IPS DF 6.9 (cell line): ENCODE measurements around the gene FAM83G.
"Not testable (repeated sequence)": the region's sequence is repeated elsewhere in the genome, so short reads cannot be mapped to it uniquely, and the experiment has no call there.

Experiments used
- DNase-seq: peaks from one replicate; pipeline ENCODE4 v3.0.0-alpha.2; 2013; ENCODE audit warnings: low read depth, low spot score
- H3K27ac ChIP-seq: one replicate; pipeline ENCODE4 v1.5.1; 2013; ENCODE audit warnings: low read length, control low read depth
- H3K27me3 ChIP-seq: 2 replicates; pipeline ENCODE4 v1.6.1; 2013; ENCODE audit warnings: mild to moderate bottlenecking, low read length; ENCODE audit not compliant: control insufficient read depth, insufficient read depth
- H3K36me3 ChIP-seq: 2 replicates; pipeline ENCODE4 v1.6.1; 2013; ENCODE audit warnings: low read length; ENCODE audit not compliant: control insufficient read depth, insufficient read depth
- H3K4me1 ChIP-seq: 2 replicates; pipeline ENCODE4 v1.6.1; 2013; ENCODE audit warnings: low read length; ENCODE audit not compliant: control insufficient read depth, insufficient read depth
- H3K4me3 ChIP-seq: 2 replicates; pipeline ENCODE4 v1.5.1; 2013; ENCODE audit warnings: mild to moderate bottlenecking, low read length
- H3K9me3 ChIP-seq: 2 replicates; pipeline ENCODE4 v1.6.1; 2013; ENCODE audit warnings: low read length, inconsistent platforms; ENCODE audit not compliant: control insufficient read depth, insufficient read depth
- WGBS: extraction: QIAGEN DNeasy Blood & Tissue Kit; methylation state at CpG from one replicate; pipeline ENCODE4 v1.1.7; 2013; ENCODE audit warnings: mixed read lengths, missing lambda C conversion rate; ENCODE audit not compliant: insufficient read length, insufficient coverage; 5-methylcytosine and 5-hydroxymethylcytosine counted together

Gene FAM83G

DNA sequence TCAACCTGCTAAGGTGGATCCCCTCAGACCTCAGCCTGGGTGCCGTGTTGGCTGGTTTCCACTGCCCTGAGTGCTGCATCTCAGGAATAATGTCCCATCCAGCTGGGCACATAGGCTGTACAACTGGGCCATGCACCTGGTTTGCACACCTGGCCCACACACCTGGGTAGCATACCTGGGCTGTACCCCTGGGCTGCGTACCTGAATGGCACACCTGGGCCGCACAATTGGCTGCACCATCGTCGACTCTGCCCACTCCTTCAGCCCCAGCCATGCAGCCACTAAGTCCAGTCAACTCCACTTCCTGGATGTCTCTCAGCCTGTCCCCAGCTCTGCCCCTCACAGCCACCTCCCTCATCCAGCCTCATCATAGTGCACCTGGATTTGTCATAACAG is 44.7 kb downstream of the FAM83G start:
- Histone ChIP-seq H3K9me3 (no peaks in the 10 kb centered on the region), H3K27ac (no peak overlapping the region), H3K36me3 (no peaks in the 10 kb centered on the region; the same call in 1 of the 2 replicates), H3K4me1 (no peaks in the 10 kb centered on the region; the same call in 1 of the 2 replicates), H3K27me3 (no peaks in the 10 kb centered on the region), H3K4me3 (no peak overlapping the region)
- DNase-seq = no peak
- WGBS = no CpG with 5 or more reads among the region's 5 CpGs

DNA sequence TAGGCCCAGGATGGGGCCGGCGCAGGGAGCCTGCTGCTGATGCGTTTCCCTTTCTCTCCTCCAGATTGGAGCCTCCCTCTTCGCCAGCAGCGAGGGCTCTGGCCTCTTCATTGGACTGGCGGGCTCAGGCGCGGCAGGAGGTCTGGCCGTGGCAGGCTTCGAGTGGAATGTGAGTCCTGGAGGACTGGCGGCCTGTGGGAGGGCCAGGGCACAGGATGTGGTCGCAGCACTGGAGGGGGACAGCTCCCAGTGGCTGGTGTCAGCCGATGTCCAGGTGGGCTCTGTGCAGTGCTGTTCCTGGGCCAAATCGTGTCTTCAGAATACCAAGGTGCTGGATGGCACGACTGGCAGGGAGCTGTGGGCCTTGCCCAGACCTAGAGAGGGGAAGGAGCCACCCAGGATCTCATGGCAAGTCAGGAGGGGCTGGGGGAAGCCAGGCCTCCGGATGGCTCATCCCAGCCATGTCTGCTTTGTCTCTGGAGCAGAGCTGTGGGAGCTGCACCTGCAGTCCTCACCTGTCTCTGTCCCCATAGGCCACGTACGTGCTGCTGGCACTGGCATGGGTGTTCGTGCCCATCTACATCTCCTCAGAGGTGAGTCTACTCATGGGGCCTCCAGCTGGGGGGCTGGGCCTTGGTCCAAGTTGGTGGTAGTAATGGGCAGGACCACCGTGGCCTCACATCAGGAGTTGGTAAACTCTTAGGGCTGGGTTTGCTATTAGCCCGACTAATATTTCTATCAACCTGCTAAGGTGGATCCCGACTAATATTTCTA is 45.3 kb downstream of the FAM83G start:
- Histone ChIP-seq H3K36me3 (no peaks in the 10 kb centered on the region; the same call in 1 of the 2 replicates), H3K4me3 (no peak overlapping the region), H3K9me3 (no peaks in the 10 kb centered on the region), H3K4me1 (no peaks in the 10 kb centered on the region), H3K27me3 (no peaks in the 10 kb centered on the region), H3K27ac (no peak overlapping the region)
- no CpG with 5 or more reads among the region's 22 CpGs for WGBS
- DNase-seq = no peak

DNA sequence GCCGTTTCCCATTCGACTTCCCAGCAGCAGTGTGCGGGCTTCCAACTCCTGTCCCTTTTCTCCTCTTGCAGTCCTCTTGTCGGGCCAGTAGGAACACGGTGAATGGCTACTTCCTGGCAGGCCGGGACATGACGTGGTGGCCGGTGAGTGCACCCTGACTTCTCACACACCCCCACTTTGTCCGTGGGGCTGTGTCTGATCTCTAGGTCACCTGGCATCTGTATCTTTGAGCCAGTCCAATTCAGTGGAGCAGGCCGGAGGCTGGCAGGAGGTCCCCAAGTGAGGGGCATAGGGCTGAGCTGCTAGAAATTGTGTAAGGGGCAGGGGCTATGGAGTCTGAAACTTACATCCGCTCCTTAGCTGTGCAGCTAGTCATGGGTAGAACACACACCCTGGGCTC is 46.0 kb downstream of the FAM83G start:
- no peaks in the 10 kb centered on the region for H3K4me1 ChIP-seq
- WGBS = no CpG with 5 or more reads among the region's 11 CpGs
- no peak for DNase-seq
- H3K9me3 ChIP-seq = no peaks in the 10 kb centered on the region
- H3K27me3 ChIP-seq = no peaks in the 10 kb centered on the region
- no peaks in the 10 kb centered on the region; the same call in 1 of the 2 replicates for H3K36me3 ChIP-seq
- no peak overlapping the region for H3K27ac ChIP-seq
- H3K4me3 ChIP-seq = no peak overlapping the region

DNA sequence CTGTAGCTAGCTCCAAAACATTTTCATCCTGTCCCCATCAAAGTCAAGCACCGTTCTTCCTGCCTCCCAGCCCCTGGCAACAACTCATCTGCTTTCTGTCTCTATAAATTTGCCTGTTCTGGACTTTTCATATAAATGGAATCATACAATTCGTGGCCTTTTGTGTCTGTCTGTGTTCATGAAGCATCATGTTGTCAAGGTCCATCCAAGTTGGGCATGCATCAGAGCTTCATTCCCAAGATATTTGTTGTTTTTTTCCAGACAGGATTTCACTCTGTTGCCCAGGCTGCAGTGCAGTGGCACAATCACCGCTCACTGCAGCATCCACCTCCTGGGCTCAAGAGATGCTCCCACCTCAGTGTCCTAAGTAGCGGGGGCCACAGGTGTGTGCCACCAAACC is 46.7 kb downstream of the FAM83G start:
- DNase-seq = no peak
- Histone ChIP-seq H3K36me3 (no peaks in the 10 kb centered on the region; the same call in 1 of the 2 replicates), H3K4me3 (no peak overlapping the region), H3K27ac (no peak overlapping the region), H3K4me1 (no peaks in the 10 kb centered on the region), H3K9me3 (no peaks in the 10 kb centered on the region), H3K27me3 (no peaks in the 10 kb centered on the region)
- no CpG with 5 or more reads among the region's 4 CpGs for WGBS

DNA sequence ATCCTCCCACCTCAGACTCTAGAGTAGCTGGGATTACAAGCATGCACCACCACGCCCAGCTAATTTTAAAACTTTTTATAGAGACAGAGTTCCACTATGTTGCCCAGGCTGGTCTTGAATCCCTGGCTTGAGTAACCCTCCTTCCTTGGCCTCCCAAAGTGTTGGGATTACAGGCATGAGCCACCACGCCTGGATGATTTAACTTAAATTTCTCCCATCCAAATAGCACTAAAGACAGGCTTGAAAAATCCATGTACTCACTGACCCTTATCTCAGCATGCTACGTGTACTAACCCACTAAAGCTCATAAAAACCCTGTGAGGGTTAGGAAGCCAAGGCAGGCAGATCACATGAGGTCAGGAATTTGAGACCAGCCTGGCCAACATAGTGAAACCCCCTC is 48.0 kb downstream of the FAM83G start:
- Histone ChIP-seq H3K36me3 (no peaks in the 10 kb centered on the region; the same call in 1 of the 2 replicates), H3K4me3 (no peak overlapping the region), H3K27ac (no peak overlapping the region), H3K9me3 (no peaks in the 10 kb centered on the region), H3K4me1 (no peaks in the 10 kb centered on the region), H3K27me3 (no peaks in the 10 kb centered on the region)
- no peak for DNase-seq
- no CpG with 5 or more reads among the region's 3 CpGs for WGBS

DNA sequence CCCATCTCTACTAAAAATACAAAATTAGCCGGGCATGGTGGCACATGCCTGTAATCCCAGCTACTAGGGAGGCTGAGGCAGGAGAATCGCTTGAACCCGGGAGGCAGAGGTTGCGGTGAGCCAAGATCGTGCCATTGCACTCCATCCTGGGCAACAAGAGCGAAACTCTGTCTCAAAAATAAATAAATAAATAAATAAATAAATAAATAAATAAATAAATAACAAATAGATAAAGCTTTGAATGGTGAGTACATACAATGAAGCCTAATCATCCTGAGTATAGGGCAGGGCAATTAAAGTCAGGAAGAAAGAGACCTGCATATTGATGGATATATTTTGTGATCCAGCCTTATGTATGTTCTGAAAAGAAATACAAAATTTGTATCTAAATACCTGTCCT is 48.5 kb downstream of the FAM83G start:
- no CpG with 5 or more reads among the region's 6 CpGs for WGBS
- not testable (repeated sequence) for H3K27me3 ChIP-seq, H3K9me3 ChIP-seq, DNase-seq, H3K4me1 ChIP-seq, H3K4me3 ChIP-seq, H3K27ac ChIP-seq, H3K36me3 ChIP-seq

DNA sequence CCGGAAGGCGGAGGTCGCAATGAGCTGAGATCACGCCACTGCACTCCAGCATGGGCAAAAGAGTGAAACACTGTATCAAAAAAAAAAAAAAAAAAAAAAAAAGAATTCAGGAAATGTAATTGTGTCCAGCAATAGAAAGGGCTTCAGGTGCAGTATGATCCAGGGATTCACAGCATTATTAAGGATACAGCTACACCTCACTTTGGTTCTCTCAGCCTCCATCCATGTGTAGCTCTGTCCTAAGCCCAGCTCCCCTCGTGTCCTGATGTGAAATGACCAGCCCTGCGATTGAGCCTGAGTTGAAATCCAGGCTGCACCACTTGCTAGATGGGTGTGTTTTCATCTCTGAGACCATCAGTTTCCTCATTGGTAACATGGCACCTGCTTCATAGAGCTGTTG is 49.6 kb downstream of the FAM83G start:
- Histone ChIP-seq H3K4me1 (no peaks in the 10 kb centered on the region), H3K9me3 (no peaks in the 10 kb centered on the region), H3K27ac (no peak overlapping the region), H3K27me3 (no peaks in the 10 kb centered on the region), H3K36me3 (no peaks in the 10 kb centered on the region; the same call in 1 of the 2 replicates), H3K4me3 (no peak overlapping the region)
- whole genome bisulfite sequencing = no CpG with 5 or more reads among the region's 6 CpGs
- no peak for DNase-seq

DNA sequence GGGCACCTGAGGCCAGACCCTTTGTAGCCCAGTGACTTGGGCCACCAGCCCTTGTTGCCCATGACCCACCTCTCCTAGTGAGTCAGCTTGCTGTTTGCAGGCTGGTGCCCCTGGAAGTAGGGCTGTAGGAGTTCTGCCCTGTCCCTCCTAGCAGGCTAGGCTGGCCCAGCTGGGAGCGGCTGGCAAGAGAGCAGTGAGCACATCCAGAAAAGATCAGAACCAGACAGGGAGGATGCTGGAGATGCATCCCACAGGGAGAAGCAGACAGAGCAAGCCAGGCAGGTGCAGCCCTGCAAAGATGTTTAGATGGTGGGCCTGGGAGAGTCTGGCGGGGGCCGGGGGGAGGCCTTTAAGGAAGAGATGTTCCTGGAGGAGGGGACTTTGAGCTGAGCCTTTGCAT is 50.2 kb downstream of the FAM83G start:
- Histone ChIP-seq H3K9me3 (no peaks in the 10 kb centered on the region), H3K4me3 (no peak overlapping the region), H3K27me3 (no peaks in the 10 kb centered on the region), H3K4me1 (no peaks in the 10 kb centered on the region), H3K27ac (no peak overlapping the region), H3K36me3 (no peaks in the 10 kb centered on the region)
- WGBS = no CpG with 5 or more reads among the region's 3 CpGs
- no peak for DNase-seq

DNA sequence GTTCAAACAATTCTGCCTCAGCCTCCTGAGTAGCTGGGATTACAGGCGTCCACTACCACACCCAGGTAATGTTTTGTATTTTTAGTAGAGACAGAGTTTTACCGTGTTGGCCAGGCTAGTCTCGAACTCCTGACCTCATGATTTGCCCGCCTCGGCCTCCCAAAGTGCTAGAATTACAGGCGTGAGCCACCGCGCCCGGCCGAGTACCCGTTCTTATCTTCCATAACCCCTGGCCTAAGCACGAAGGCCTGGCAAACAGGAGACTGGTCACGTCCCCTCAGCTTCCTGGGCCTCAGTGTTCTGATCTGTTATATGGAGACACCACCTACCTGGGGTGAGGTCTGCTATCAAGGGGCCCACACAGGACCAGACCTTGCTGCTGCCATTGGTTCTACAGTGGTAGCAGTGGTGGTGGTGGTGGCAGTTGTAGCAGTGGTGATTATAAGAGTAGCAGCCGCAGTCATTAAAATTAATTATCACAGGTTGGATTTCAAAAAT is 51.3 kb downstream of the FAM83G start:
- Histone ChIP-seq H3K27ac (no peak overlapping the region), H3K9me3 (no peaks in the 10 kb centered on the region), H3K4me1 (no peaks in the 10 kb centered on the region), H3K36me3 (no peaks in the 10 kb centered on the region), H3K4me3 (no peak overlapping the region), H3K27me3 (no peaks in the 10 kb centered on the region)
- DNase-seq = no peak
- WGBS = no CpG with 5 or more reads among the region's 14 CpGs

DNA sequence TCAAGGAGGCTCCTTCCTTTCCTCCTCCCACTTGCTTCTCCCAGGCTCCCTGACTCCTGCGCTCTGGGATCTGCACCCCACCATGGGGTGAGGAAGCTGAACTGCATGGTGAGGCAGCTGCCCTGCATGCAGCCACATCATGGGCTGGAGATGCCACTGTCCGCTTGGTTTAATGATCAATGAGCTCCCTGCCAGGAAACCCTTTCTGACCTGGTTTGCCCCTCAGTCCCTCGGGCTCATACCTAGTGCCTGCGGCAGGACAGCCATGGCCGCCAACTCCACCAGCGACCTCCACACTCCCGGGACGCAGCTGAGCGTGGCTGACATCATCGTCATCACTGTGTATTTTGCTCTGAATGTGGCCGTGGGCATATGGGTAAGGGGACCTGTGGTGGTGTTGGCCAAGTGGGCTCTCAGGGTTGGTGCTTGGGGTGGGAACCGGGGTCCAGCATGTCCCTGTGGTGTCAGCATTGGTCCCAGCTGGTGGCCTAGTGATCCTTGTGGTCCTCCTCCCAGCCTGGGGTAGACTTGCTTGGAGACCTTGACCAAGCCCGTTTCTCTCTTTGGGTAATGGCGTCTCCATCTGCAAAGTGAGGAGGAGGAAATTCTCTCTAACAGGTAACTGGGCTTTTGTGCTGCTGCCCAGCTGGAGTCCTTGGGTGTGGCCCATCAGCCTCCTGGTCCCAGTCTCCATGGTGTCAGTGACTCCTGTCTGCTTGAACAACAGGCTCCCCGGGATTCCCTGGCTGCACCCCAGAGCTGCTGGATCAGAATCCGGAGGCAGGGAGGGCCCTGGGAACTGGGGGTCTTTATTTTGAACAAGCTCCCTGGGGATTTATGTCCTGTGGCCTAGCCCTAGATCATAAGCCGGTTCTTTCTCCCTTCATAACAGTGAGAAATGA is 52.4 kb downstream of the FAM83G start, which contains the start of gene SLC5A10:
TSS of gene SLC5A10 (plus strand) at position 225 of the 902 bp plus-strand sequence. CDS start at position 266, 41 bp downstream.
- Histone ChIP-seq H3K36me3 (no peaks in the 10 kb centered on the region), H3K27me3 (no peaks in the 10 kb centered on the region), H3K9me3 (no peaks in the 10 kb centered on the region), H3K27ac (no peak within 1 kb of the TSS), H3K4me1 (no peaks in the 10 kb centered on the region), H3K4me3 (no peak within 1 kb of the TSS)
- WGBS = no CpG with 5 or more reads among the region's 17 CpGs
- no peak for DNase-seq
